ENCODE measurements around the gene CARM1.
"Not testable (repeated sequence)": the region's sequence is repeated elsewhere in the genome, so short reads cannot be mapped to it uniquely, and the experiment has no call there.

Gene CARM1

GRCh38 chr19:10871711-10872545, 575 bp downstream of the CARM1 start:
- DNase-seq (ENCODE audit: extremely low spot score), result no peak
- ChIA-PET CTCF (interaction anchor here (0.7 to 3.7 kb wide), 27 partner anchors 8 to 450 kb away, joined by 3 to 28 read pairs (median 4); partner anchors contain the start of genes DNM2 and TMED1), POLR2A (no interaction called here)
- no peak for TF ChIP-seq CTCF (IDR thresholded peaks at IDR 0.05; ENCODE audit: control extremely low read depth, extremely low read depth, low read depth, missing control alignments)

GRCh38 chr19:10872546-10873107, 1.3 kb downstream of the CARM1 start:
- no peak for TF ChIP-seq CTCF (IDR thresholded peaks at IDR 0.05; ENCODE audit: control extremely low read depth, extremely low read depth, low read depth, missing control alignments)
- ChIA-PET CTCF (interaction anchor here (0.7 to 3.7 kb wide), 21 partner anchors 8 to 451 kb away, joined by 3 to 28 read pairs (median 4); partner anchors contain the start of genes DNM2 and TMED1), POLR2A (no interaction called here)
- DNase-seq (ENCODE audit: extremely low spot score), result no peak

- TF ChIP-seq CTCF (IDR thresholded peaks at IDR 0.05; ENCODE audit: control extremely low read depth, extremely low read depth, low read depth, missing control alignments), result no peak
- DNase-seq (ENCODE audit: extremely low spot score), result no peak
- CTCF ChIA-PET, result interaction anchor here (1.3 to 3.7 kb wide), 7 partner anchors 10 to 156 kb away, joined by 3 to 28 read pairs (median 6); partner anchors contain the start of genes DNM2 and TMED1
- POLR2A ChIA-PET, result no interaction called here
These were observed 2.7 kb downstream of the CARM1 start for GRCh38 chr19:10874024-10874423.

GRCh38 chr19:10876459-10877240, 5.3 kb downstream of the CARM1 start:
- peak; percentile 3 for TF ChIP-seq CTCF (IDR thresholded peaks at IDR 0.05; ENCODE audit: control extremely low read depth, extremely low read depth, low read depth, missing control alignments)
- ChIA-PET POLR2A (interaction anchor here (0.8 to 3.4 kb wide), 4 partner anchors 9 to 157 kb away, joined by 3 to 12 read pairs (median 4); no protein-coding TSS in a partner anchor), CTCF (interaction anchor here (1.0 to 2.5 kb wide), 5 partner anchors 12 to 60 kb away, joined by 3 to 17 read pairs (median 8); no protein-coding TSS in a partner anchor)
- peak; percentile 74 for DNase-seq (ENCODE audit: extremely low spot score)

GRCh38 chr19:10877608-10878007, 6.3 kb downstream of the CARM1 start:
- not testable (repeated sequence) for DNase-seq (ENCODE audit: extremely low spot score)
- CTCF ChIA-PET, result interaction anchor here (1.2 to 2.5 kb wide), 4 partner anchors 11 to 59 kb away, joined by 6 to 17 read pairs (median 8); no protein-coding TSS in a partner anchor

GRCh38 chr19:10878253-10878652, 6.9 kb downstream of the CARM1 start:
- ChIA-PET POLR2A (interaction anchor here (3.4 kb wide), 1 partner anchor 10 kb away, joined by 12 read pairs; no protein-coding TSS in a partner anchor), CTCF (interaction anchor here (1.6 to 2.5 kb wide), 3 partner anchors 10 to 14 kb away, joined by 8 to 17 read pairs (median 9); no protein-coding TSS in a partner anchor)
- TF ChIP-seq CTCF (IDR thresholded peaks at IDR 0.05; ENCODE audit: control extremely low read depth, extremely low read depth, low read depth, missing control alignments), result no peak
- DNase-seq (ENCODE audit: extremely low spot score), result peak; percentile 13

More at GRCh38 chr19:10877608-10878007, 6.3 kb downstream of the CARM1 start:
- POLR2A ChIA-PET, result interaction anchor here (0.8 to 3.4 kb wide), 3 partner anchors 8 to 41 kb away, joined by 3 to 12 read pairs (median 6); no protein-coding TSS in a partner anchor
